HepG2 (cell line): ENCODE results near the gene COX4I2. TPM values are rescaled to one million over a fixed set of nuclear protein-coding genes. Genes with fewer than 3 reads are reported as not detected.

Experiments used
- AGO2 ChIP-seq: fragments of 200-400 bp; formaldehyde crosslinking; optimal IDR thresholded peaks from 2 replicates; pipeline ENCODE3; 2017; ENCODE audit warnings: mild to moderate bottlenecking, low read depth, low read length, moderate library complexity
- ATF1 ChIP-seq: IDR thresholded peaks from 2 replicates; pipeline ENCODE4 v1.6.1; 2016; ENCODE audit warnings: mild to moderate bottlenecking, control low read depth
- ATF2 ChIP-seq: sonication (generic); formaldehyde crosslinking; IDR thresholded peaks from 2 replicates; pipeline ENCODE4 v1.4.0; 2020; ENCODE audit warnings: missing genetic modification reagents
- CHD2 ChIP-seq: IDR thresholded peaks from 2 replicates; pipeline ENCODE4 v1.6.1; 2011; ENCODE audit warnings: low read depth, low read length, improper control_type of control experiment
- DMAP1 ChIP-seq: IDR thresholded peaks from 2 replicates; pipeline ENCODE4 v1.6.1; 2016
- GMEB1 ChIP-seq: sonication (generic); formaldehyde crosslinking; IDR thresholded peaks from 2 replicates; pipeline ENCODE4 v1.5.1; 2020; ENCODE audit warnings: missing genetic modification reagents, mild to moderate bottlenecking, borderline replicate concordance
- HOXD1 ChIP-seq: sonication (generic); formaldehyde crosslinking; IDR thresholded peaks from 2 replicates; pipeline ENCODE4 v1.5.0; 2020; ENCODE audit warnings: missing genetic modification reagents
- NFE2L1 ChIP-seq: sonication (generic); formaldehyde crosslinking; IDR thresholded peaks from 2 replicates; pipeline ENCODE4 v1.4.0; 2020; ENCODE audit warnings: missing genetic modification reagents, mild to moderate bottlenecking, borderline replicate concordance
- RARG ChIP-seq: sonication (generic); formaldehyde crosslinking; IDR thresholded peaks from 2 replicates; pipeline ENCODE4 v1.4.0; 2020; ENCODE audit warnings: low read depth, mild to moderate bottlenecking, missing genetic modification reagents
- RBFOX2 ChIP-seq: fragments of 200-400 bp; formaldehyde crosslinking; IDR thresholded peaks from 2 replicates; pipeline ENCODE4 v1.6.1; 2017; ENCODE audit warnings: low read depth, mild to moderate bottlenecking, low read length
- REXO4 ChIP-seq: sonication (generic); formaldehyde crosslinking; IDR thresholded peaks from 2 replicates; pipeline ENCODE4 v1.8.0; 2022; ENCODE audit warnings: missing genetic modification reagents, mild to moderate bottlenecking, borderline replicate concordance
- ZFP36L1 ChIP-seq: sonication (generic); formaldehyde crosslinking; IDR thresholded peaks from 2 replicates; pipeline ENCODE4 v1.8.0; 2022; ENCODE audit warnings: mild to moderate bottlenecking, missing genetic modification reagents, moderate library complexity
- ZNF292 ChIP-seq: sonication (generic); formaldehyde crosslinking; IDR thresholded peaks from 2 replicates; pipeline ENCODE4 v1.8.1; 2022; ENCODE audit warnings: mild to moderate bottlenecking, low read depth, missing genetic modification reagents, borderline replicate concordance
- ZNF33B ChIP-seq: sonication (generic); formaldehyde crosslinking; IDR thresholded peaks from 2 replicates; pipeline ENCODE4 v1.5.1; 2020; ENCODE audit warnings: mild to moderate bottlenecking, missing genetic modification reagents
- ZNF382 ChIP-seq: sonication (generic); formaldehyde crosslinking; IDR thresholded peaks from 2 replicates; pipeline ENCODE4 v1.5.0; 2020; ENCODE audit warnings: missing genetic modification reagents, mild to moderate bottlenecking, borderline replicate concordance
- ZNF414 ChIP-seq: sonication (generic); formaldehyde crosslinking; IDR thresholded peaks from 2 replicates; pipeline ENCODE4 v1.5.0; 2020; ENCODE audit warnings: missing genetic modification reagents
- ZNF740 ChIP-seq: sonication (generic); formaldehyde crosslinking; IDR thresholded peaks from 2 replicates; pipeline ENCODE4 v1.4.0; 2020; ENCODE audit warnings: missing genetic modification reagents
- ZNF800 ChIP-seq: sonication (generic); formaldehyde crosslinking; IDR thresholded peaks from 2 replicates; pipeline ENCODE4 v1.4.0; 2020; ENCODE audit warnings: missing genetic modification reagents
- ZXDC ChIP-seq: sonication (generic); formaldehyde crosslinking; IDR thresholded peaks from 2 replicates; pipeline ENCODE4 v1.5.0; 2020; ENCODE audit warnings: mild to moderate bottlenecking, missing genetic modification reagents
- polyA plus RNA-seq, 8 experiments: library from polyadenylated mRNA; depleted of rRNA in 3 of 8; stranded (reverse) in 7 of 8; unstranded in 1 of 8; fragments of >200 nt; fragmentation: Illumina TruSeq in 4 of 8; extraction: Trizol in 4 of 8; gene quantifications; 2 replicates each; pipeline versions ENCODE4 v1.2.1 to v1.2.3, GENCODE V29; 2011 to 2016; ENCODE audit warnings: low read depth in 4 of 8, missing spikeins in 1 of 8, mixed read lengths in 1 of 8; ENCODE audit not compliant: insufficient read depth in 1 of 8
- total RNA-seq, 5 experiments: library from RNA; depleted of rRNA; stranded (reverse); fragments of >200 nt; fragmentation: Illumina TruSeq; extraction: Trizol; gene quantifications; 2 replicates each; pipeline ENCODE4 v1.2.3, GENCODE V29; 2016; ENCODE audit warnings: low read depth in 1 of 5

Gene COX4I2
- total and polyA plus RNA-seq, 2 of the 13 experiments (the other 11 are each of a cell fraction or from before 2014, with no cell fraction given), result 1.1 TPM; not detected in 1

GRCh38 chr20:31606804-31607639 is 30.7 kb upstream of the COX4I2 start (continued):
- TF ChIP-seq GMEB1, result no peak
- TF ChIP-seq ZNF414, result no peak
- peak; percentile 100 for TF ChIP-seq AGO2
- peak; percentile 3 for TF ChIP-seq ATF2 (CRISPR knock-in tag)
- TF ChIP-seq REXO4, result peak; percentile 64; the same call in 1 of the 2 replicates
- 0 out of 2 replicates have a peak, but pooled peaks have one; percentile 15 for TF ChIP-seq ZNF292 (CRISPR knock-in tag)
- no peak for TF ChIP-seq ZNF382 (CRISPR knock-in tag)
- peak; percentile 86; the same call in 1 of the 2 replicates for TF ChIP-seq HOXD1
- no peak; the same call in 1 of the 2 replicates for TF ChIP-seq ZNF800 (CRISPR knock-in tag)
- TF ChIP-seq ATF1, result peak; percentile 70; the same call in 1 of the 2 replicates
- TF ChIP-seq NFE2L1 (CRISPR knock-in tag), result no peak
- peak; percentile 51 for TF ChIP-seq CHD2
- TF ChIP-seq RBFOX2, result peak; percentile 85
- 0 out of 2 replicates have a peak, but pooled peaks have one; percentile 23 for TF ChIP-seq ZNF33B
- peak; percentile 56; the same call in 1 of the 2 replicates for TF ChIP-seq DMAP1 (CRISPR knock-in tag)
- TF ChIP-seq RARG (CRISPR knock-in tag), result no peak
- TF ChIP-seq ZFP36L1 (CRISPR knock-in tag), result 0 out of 2 replicates have a peak, but pooled peaks have one; percentile 85
- peak; percentile 81; the same call in 1 of the 2 replicates for TF ChIP-seq ZXDC (CRISPR knock-in tag)
- peak; percentile 72; the same call in 1 of the 2 replicates for TF ChIP-seq ZNF740
